Urinary bladder (tissue), 4 donors: Measurements from ENCODE around the gene OLFML3. TPM values are rescaled to one million over a fixed set of nuclear protein-coding genes. Genes with fewer than 3 reads are reported as not detected.
"Not testable (repeated sequence)": the region's sequence is repeated elsewhere in the genome, so short reads cannot be mapped to it uniquely, and the experiment has no call there.

ENCODE experiments used
- DNase-seq: peaks from one replicate; pipeline ENCODE4 v3.0.0-alpha.2; 2015; ENCODE audit errors: extremely low spot score
- H3K27ac ChIP-seq: one replicate; pipeline ENCODE4 v1.5.1; 2013; ENCODE audit warnings: low read depth, mild to moderate bottlenecking, moderate library complexity
- H3K36me3 ChIP-seq: one replicate; pipeline ENCODE4 v1.6.1; 2013; ENCODE audit warnings: mild to moderate bottlenecking, moderate library complexity; ENCODE audit not compliant: insufficient read depth
- H3K4me1 ChIP-seq: one replicate; pipeline ENCODE4 v1.6.1; 2013; ENCODE audit warnings: mild to moderate bottlenecking, moderate library complexity; ENCODE audit not compliant: insufficient read depth
- H3K4me3 ChIP-seq: one replicate; pipeline ENCODE4 v1.5.1; 2013; ENCODE audit warnings: low read depth, low read length
- WGBS: extraction: QIAGEN DNeasy Blood & Tissue Kit; methylation state at CpG from one replicate; pipeline ENCODE4 v1.1.7; 2013; 5-methylcytosine and 5-hydroxymethylcytosine counted together
- polyA plus RNA-seq: library from polyadenylated mRNA; stranded (reverse); fragments of 200-250 nt; gene quantifications from one replicate; pipeline ENCODE4 v1.2.3, GENCODE V29; 2013
- total RNA-seq: library from RNA; depleted of rRNA; stranded (reverse); fragments of >200 nt; gene quantifications from one replicate; pipeline ENCODE4 v1.2.3, GENCODE V29; 2014
- donor health status: healthy with polysubstance abuse.
- donor health status: healthy.

The OLFML3 gene
- total and polyA plus RNA-seq, 2 donors: 144 to 206 TPM

GRCh38 chr1:113943028-113943811, 36.1 kb upstream of the OLFML3 start:
- H3K4me1 ChIP-seq: peaks cover 2% of the 10 kb centered on the region
- no peak for DNase-seq
- no peak overlapping the region for H3K27ac ChIP-seq
- H3K36me3 ChIP-seq: no peaks in the 10 kb centered on the region
- H3K4me3 ChIP-seq: no peak overlapping the region

- 97% methylated on average over 1 of the region's 1 CpG for WGBS
- H3K4me1 ChIP-seq: peaks cover 2% of the 10 kb centered on the region
Measured at GRCh38 chr1:113945329-113945728, 33.9 kb upstream of the OLFML3 start.

GRCh38 chr1:113946112-113946511, 33.2 kb upstream of the OLFML3 start:
- H3K4me3 ChIP-seq: no peak overlapping the region
- no peak for DNase-seq
- no peaks in the 10 kb centered on the region for H3K36me3 ChIP-seq
- peaks cover 2% of the 10 kb centered on the region for H3K4me1 ChIP-seq
- H3K27ac ChIP-seq: no peak overlapping the region
- 79% methylated on average over 1 of the region's 1 CpG for whole genome bisulfite sequencing

More at GRCh38 chr1:113945329-113945728, 33.9 kb upstream of the OLFML3 start:
- Histone ChIP-seq H3K36me3 (no peaks in the 10 kb centered on the region), H3K27ac (no peak overlapping the region), H3K4me3 (no peak overlapping the region)
- DNase-seq: no peak

GRCh38 chr1:113946678-113947387, 32.4 kb upstream of the OLFML3 start:
- H3K4me3 ChIP-seq: no peak overlapping the region
- no peak for DNase-seq
- H3K36me3 ChIP-seq: no peaks in the 10 kb centered on the region
- H3K4me1 ChIP-seq: peaks cover 2% of the 10 kb centered on the region
- 25% methylated on average over 3 of the region's 3 CpGs for WGBS
- peak overlapping the region; percentile 41 for H3K27ac ChIP-seq

GRCh38 chr1:113947388-113948107, 31.7 kb upstream of the OLFML3 start:
- H3K27ac ChIP-seq: peak overlapping the region; percentile 41
- no peak for DNase-seq
- WGBS: 16% methylated on average over 3 of the region's 3 CpGs
- H3K36me3 ChIP-seq: no peaks in the 10 kb centered on the region
- H3K4me1 ChIP-seq: peaks cover 2% of the 10 kb centered on the region
- H3K4me3 ChIP-seq: no peak overlapping the region

- 67% methylated on average over 4 of the region's 4 CpGs for WGBS
- H3K36me3 ChIP-seq, H3K4me3 ChIP-seq, H3K27ac ChIP-seq, H3K4me1 ChIP-seq, DNase-seq: not testable (repeated sequence)
Measured at GRCh38 chr1:113948151-113948550, 31.1 kb upstream of the OLFML3 start.

GRCh38 chr1:113949007-113949406, 30.3 kb upstream of the OLFML3 start:
- H3K27ac ChIP-seq: no peak overlapping the region
- H3K4me3 ChIP-seq: no peak overlapping the region
- H3K36me3 ChIP-seq: no peaks in the 10 kb centered on the region
- DNase-seq: no peak
- 45% methylated on average over 5 of the region's 5 CpGs for WGBS
- peaks cover 2% of the 10 kb centered on the region for H3K4me1 ChIP-seq

GRCh38 chr1:113950908-113951307, 28.4 kb upstream of the OLFML3 start:
- no peak for DNase-seq
- Histone ChIP-seq H3K27ac (no peak overlapping the region), H3K4me3 (no peak overlapping the region), H3K36me3 (no peaks in the 10 kb centered on the region), H3K4me1 (peaks cover 2% of the 10 kb centered on the region)
- 95% methylated on average over 1 of the region's 1 CpG for WGBS

- no peak for DNase-seq
- WGBS: 97% methylated on average over 2 of the region's 2 CpGs
- Histone ChIP-seq H3K36me3 (no peaks in the 10 kb centered on the region), H3K4me1 (no peaks in the 10 kb centered on the region), H3K4me3 (no peak overlapping the region), H3K27ac (no peak overlapping the region)
Measured at GRCh38 chr1:113951719-113952118, 27.6 kb upstream of the OLFML3 start.

GRCh38 chr1:113957984-113958383, 21.3 kb upstream of the OLFML3 start:
- no peaks in the 10 kb centered on the region for H3K4me1 ChIP-seq
- H3K27ac ChIP-seq: no peak overlapping the region
- 89% methylated on average over 1 of the region's 1 CpG for WGBS
- DNase-seq: no peak
- peaks cover 3% of the 10 kb centered on the region for H3K36me3 ChIP-seq
- H3K4me3 ChIP-seq: no peak overlapping the region

GRCh38 chr1:113958691-113959090, 20.6 kb upstream of the OLFML3 start:
- peaks cover 7% of the 10 kb centered on the region for H3K36me3 ChIP-seq
- H3K4me3 ChIP-seq: no peak overlapping the region
- no peak overlapping the region for H3K27ac ChIP-seq
- 99% methylated on average over 1 of the region's 1 CpG for WGBS
- DNase-seq: no peak
- H3K4me1 ChIP-seq: no peaks in the 10 kb centered on the region

GRCh38 chr1:113963281-113963906, 15.9 kb upstream of the OLFML3 start:
- 90% methylated on average over 12 of the region's 12 CpGs for WGBS
- H3K36me3 ChIP-seq: peaks cover 9% of the 10 kb centered on the region
- no peak overlapping the region for H3K27ac ChIP-seq
- no peak overlapping the region for H3K4me3 ChIP-seq
- no peaks in the 10 kb centered on the region for H3K4me1 ChIP-seq
- DNase-seq: no peak

- peaks cover 11% of the 10 kb centered on the region for H3K36me3 ChIP-seq
- 84% methylated on average over 4 of the region's 4 CpGs for WGBS
- H3K4me1 ChIP-seq: no peaks in the 10 kb centered on the region
- DNase-seq: no peak
- no peak overlapping the region for H3K4me3 ChIP-seq
- no peak overlapping the region for H3K27ac ChIP-seq
Measured at GRCh38 chr1:113965703-113966412, 13.4 kb upstream of the OLFML3 start.
